ENCODE data around the gene SHROOM3.

- no peak for TF ChIP-seq TCF4 (CRISPR knock-in tag; IDR thresholded peaks at IDR 0.05; ENCODE audit: borderline replicate concordance)
- TF ChIP-seq, protein P1, sequence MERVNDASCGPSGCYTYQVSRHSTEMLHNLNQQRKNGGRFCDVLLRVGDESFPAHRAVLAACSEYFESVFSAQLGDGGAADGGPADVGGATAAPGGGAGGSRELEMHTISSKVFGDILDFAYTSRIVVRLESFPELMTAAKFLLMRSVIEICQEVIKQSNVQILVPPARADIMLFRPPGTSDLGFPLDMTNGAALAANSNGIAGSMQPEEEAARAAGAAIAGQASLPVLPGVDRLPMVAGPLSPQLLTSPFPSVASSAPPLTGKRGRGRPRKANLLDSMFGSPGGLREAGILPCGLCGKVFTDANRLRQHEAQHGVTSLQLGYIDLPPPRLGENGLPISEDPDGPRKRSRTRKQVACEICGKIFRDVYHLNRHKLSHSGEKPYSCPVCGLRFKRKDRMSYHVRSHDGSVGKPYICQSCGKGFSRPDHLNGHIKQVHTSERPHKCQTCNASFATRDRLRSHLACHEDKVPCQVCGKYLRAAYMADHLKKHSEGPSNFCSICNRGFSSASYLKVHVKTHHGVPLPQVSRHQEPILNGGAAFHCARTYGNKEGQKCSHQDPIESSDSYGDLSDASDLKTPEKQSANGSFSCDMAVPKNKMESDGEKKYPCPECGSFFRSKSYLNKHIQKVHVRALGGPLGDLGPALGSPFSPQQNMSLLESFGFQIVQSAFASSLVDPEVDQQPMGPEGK (CRISPR knock-in tag; IDR thresholded peaks at IDR 0.05; ENCODE audit: borderline replicate concordance), result no peak
- TF ChIP-seq, protein P2, sequence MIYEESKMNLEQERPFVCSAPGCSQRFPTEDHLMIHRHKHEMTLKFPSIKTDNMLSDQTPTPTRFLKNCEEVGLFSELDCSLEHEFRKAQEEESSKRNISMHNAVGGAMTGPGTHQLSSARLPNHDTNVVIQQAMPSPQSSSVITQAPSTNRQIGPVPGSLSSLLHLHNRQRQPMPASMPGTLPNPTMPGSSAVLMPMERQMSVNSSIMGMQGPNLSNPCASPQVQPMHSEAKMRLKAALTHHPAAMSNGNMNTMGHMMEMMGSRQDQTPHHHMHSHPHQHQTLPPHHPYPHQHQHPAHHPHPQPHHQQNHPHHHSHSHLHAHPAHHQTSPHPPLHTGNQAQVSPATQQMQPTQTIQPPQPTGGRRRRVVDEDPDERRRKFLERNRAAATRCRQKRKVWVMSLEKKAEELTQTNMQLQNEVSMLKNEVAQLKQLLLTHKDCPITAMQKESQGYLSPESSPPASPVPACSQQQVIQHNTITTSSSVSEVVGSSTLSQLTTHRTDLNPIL (CRISPR knock-in tag; IDR thresholded peaks at IDR 0.05; ENCODE audit: low read depth), result no peak
- no peak for TF ChIP-seq ZFP3 (CRISPR knock-in tag; IDR thresholded peaks at IDR 0.05)
- TF ChIP-seq, protein P3, sequence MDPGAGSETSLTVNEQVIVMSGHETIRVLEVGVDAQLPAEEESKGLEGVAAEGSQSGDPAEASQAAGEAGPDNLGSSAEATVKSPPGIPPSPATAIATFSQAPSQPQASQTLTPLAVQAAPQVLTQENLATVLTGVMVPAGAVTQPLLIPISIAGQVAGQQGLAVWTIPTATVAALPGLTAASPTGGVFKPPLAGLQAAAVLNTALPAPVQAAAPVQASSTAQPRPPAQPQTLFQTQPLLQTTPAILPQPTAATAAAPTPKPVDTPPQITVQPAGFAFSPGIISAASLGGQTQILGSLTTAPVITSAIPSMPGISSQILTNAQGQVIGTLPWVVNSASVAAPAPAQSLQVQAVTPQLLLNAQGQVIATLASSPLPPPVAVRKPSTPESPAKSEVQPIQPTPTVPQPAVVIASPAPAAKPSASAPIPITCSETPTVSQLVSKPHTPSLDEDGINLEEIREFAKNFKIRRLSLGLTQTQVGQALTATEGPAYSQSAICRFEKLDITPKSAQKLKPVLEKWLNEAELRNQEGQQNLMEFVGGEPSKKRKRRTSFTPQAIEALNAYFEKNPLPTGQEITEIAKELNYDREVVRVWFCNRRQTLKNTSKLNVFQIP (CRISPR knock-in tag; IDR thresholded peaks at IDR 0.05; ENCODE audit: borderline replicate concordance, low read depth), result no peak
- TF ChIP-seq ZNF8 (CRISPR knock-in tag; IDR thresholded peaks at IDR 0.05), result no peak
- no peak for TF ChIP-seq ZNF70 (CRISPR knock-in tag; IDR thresholded peaks at IDR 0.05)
- TF ChIP-seq PPARA (CRISPR knock-in tag; IDR thresholded peaks at IDR 0.05; ENCODE audit: borderline replicate concordance), result no peak
- TF ChIP-seq CSDC2 (CRISPR knock-in tag; IDR thresholded peaks at IDR 0.05), result no peak
- TF ChIP-seq GLIS3 (CRISPR knock-in tag; IDR thresholded peaks at IDR 0.05), result no peak
Measured at GRCh38 chr4:76485450-76485849, 50.4 kb downstream of the SHROOM3 start.
